Measurements from ENCODE around the gene SMYD3.

Gene SMYD3

DNA sequence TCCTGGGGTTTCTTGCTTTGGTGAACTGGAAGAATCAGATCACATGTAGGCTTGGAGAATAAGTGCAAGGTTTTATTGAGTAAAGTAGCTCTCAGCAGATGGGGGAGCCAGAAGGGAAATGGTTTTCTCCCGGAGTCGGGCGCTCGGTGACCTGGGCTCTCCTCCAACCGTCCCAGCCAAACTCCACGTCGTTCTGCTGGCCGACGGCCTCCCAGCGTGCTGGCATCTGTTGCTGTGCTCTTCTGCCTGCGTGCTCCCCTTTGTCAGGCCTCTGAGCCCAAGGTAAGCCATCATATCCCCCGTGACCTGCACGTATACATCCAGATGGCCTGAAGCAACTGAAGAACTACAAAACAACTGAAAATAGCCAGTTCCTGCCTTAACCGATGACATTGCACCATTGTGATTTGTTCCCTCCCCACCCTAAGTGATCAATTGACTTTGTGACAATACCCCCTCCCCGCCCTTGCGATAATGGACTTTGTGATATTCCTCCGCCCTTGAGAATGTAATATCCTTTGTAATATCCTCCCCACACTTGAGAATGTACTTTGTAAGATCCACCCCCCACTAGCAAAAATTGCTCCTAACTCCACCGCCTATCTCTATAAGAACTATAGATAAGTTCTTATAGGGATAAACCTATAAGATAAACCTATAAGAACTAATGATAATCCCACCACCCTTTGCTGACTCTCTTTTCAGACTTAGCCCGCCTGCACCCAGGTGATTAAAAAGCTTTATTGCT, 88.3 kb downstream of the SMYD3 start:
- in situ Hi-C loops (cut with MboI; ENCODE audit: low sequenced_read_pairs), result no loop called here

DNA sequence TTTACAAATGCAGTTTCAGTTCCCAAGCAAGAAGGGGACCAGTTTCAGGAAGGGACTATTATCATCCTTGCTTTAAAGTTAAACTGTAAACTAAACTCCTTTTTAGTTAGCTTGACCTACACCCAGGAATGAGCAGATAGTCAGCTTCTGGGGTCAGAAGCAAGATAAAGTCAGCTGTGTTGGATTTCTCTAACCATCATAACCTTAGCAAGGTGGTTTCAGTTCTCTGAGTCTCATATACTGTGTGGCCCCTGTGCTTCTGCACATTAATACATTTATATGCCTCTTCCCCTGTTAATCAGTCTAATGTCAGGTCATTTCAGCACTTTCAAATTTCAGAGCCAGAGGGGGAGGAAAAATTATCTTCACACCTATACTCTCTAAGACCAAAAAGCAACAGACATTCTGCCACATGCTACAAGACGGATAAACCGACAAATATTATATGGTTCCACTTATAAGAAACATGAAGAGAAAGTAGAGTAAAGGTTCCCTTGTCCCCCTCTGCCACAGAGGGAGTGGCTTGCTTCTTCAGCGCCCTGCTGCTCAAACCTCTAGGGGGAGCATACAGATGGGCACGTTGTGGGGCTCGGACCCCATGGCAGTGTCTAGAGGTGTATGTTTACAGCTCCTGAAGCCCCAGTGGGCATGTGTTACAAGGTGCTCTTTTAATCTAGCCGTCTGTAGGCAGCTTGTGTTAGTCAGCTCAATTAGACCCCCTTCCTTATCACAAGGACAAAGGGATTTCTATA, 89.1 kb downstream of the SMYD3 start:
- in situ Hi-C loops (cut with MboI; ENCODE audit: low sequenced_read_pairs), result no loop called here

- in situ Hi-C loops (cut with MboI; ENCODE audit: low sequenced_read_pairs), result no loop called here
Observed at GRCh38 chr1:246417152-246417812, 89.8 kb downstream of the SMYD3 start.

DNA sequence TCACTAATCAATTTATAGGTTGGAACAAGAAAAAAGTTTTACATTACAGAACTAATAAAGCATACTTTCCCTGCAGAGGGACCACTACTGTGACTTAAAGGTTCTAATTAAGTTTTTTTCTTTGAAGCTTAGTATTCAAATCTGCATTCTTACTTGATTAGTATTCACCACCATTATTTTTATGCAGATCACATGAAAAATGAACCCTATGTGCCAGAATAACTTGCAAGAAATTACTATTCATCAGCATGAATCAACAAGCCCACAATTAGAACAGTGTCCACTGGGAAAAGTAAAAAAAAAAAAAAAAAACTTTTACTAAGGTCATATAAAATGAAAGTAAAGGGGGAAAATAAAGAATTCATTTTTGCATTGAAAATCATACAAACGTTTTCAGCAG, 90.8 kb downstream of the SMYD3 start:
- in situ Hi-C loops (cut with MboI; ENCODE audit: low sequenced_read_pairs), result no loop called here

- in situ Hi-C loops (cut with MboI; ENCODE audit: low sequenced_read_pairs), result no loop called here
Observed at GRCh38 chr1:246415028-246415427, 92.1 kb downstream of the SMYD3 start.

- in situ Hi-C loops (cut with MboI; ENCODE audit: low sequenced_read_pairs), result no loop called here
Observed at GRCh38 chr1:246413430-246413829, 93.6 kb downstream of the SMYD3 start.

GRCh38 chr1:246404078-246404477, 103.0 kb downstream of the SMYD3 start:
- in situ Hi-C loops (cut with MboI; ENCODE audit: low sequenced_read_pairs), result no loop called here

DNA sequence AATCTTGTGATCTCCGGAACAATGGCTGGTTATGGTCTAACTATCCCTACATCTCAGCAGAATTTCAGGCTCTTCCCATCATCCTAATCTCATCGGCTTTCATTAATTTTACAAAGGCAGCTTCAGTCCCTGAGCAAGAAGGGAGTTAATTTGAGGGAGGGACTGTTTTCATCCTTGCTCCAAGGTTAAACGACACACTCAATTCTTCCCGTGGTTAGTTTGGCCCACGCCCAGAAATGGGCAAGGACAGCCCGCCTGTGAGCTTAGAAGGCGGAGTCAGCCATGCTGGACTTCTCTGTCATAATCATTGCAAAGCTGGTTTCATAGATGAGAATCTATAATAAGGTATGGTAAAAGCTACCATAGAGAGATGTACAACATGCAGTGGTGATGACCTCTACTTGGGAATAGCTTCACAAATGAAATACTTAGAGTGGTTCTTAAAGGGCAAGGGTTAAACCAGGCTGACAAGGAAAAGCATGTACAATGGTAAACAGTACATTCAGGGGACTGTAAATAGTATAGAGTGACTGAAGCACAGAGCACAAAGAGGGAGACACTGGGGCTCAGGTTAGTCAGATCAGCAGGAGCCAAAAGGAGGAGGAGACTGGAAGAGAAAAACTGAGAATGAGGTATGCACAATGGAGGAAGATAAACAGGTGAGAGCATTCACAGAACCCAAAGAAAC, 108.8 kb downstream of the SMYD3 start:
- in situ Hi-C loops (cut with MboI; ENCODE audit: low sequenced_read_pairs), result no loop called here

DNA sequence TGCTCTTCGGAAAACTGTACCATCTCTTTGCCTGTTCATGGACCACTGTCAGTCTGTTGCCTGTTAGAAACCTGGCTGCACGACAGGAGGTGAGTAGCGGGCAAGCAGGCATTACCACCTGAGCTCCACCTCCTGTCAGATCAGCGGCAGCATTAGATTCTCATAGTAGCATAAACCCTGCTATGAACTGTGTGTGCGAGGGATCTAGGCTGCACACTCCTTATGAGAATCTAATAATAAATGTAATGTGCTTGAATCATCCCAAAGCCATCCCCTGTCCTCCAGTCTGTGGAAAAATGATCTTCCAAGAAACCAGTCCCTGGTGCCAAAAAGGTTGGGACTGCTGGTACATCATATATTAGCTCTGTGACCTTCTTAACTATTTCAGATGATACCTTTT, 110.0 kb downstream of the SMYD3 start:
- in situ Hi-C loops (cut with MboI; ENCODE audit: low sequenced_read_pairs), result no loop called here

DNA sequence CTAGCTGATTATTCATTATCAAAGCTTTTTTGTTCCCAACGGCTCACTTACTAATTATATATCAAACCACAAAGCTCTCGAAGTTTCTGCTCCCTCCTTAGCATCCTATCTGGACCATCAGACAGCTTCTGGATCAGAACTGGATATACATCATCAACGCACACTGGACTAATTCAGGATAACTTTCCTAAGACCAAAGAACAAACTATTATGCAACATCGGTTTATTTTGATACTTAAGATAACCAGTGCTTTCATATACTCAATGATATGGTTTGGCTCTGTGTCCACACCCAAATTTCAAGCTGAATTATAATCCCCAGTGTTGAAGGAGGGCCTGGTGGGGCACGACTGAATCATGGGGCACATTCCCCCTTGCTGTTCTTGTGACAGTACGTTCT, 110.8 kb downstream of the SMYD3 start:
- in situ Hi-C loops (cut with MboI; ENCODE audit: low sequenced_read_pairs), result no loop called here

DNA sequence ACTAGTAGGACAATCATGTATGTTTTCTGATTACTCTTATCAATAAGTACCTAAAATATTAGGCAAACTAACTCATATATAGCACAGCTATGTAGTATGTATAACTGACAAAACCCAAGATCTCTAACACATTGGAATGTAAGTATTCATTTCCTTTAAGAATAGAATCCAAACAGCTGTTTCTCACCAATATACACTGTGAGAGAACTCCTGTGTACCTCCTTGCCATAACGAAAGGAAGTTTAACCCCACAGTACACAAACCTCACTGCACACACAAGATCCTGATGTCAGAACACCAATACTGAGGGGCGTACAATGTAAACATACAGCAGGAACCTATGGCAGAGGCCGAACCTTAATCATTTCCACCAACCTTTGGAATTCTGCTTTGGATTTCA, 113.0 kb downstream of the SMYD3 start:
- in situ Hi-C loops (cut with MboI; ENCODE audit: low sequenced_read_pairs), result no loop called here

- in situ Hi-C loops (cut with MboI; ENCODE audit: low sequenced_read_pairs), result no loop called here
Observed at GRCh38 chr1:246390855-246391254, 116.2 kb downstream of the SMYD3 start.

GRCh38 chr1:246384616-246385015, 122.5 kb downstream of the SMYD3 start:
- in situ Hi-C loops (cut with MboI; ENCODE audit: low sequenced_read_pairs), result no loop called here

DNA sequence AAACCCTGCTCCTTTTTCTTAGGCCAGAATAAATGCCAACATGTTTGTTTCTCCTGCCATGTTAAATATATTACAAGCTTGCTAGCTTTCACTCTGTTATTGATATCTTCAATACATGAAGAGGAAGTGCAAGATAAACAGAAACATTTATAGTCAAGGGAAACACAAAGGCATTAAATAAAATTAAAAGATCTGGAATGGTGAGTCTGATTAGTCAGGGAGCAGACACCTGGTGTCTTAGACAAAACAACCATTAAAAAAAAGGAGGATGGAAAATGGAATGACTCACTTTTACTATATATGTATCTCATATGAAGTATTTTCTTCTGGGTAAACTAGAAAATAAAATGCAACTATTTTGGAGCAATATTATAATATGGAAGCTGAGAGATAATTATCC, 123.3 kb downstream of the SMYD3 start:
- in situ Hi-C loops (cut with MboI; ENCODE audit: low sequenced_read_pairs), result no loop called here

DNA sequence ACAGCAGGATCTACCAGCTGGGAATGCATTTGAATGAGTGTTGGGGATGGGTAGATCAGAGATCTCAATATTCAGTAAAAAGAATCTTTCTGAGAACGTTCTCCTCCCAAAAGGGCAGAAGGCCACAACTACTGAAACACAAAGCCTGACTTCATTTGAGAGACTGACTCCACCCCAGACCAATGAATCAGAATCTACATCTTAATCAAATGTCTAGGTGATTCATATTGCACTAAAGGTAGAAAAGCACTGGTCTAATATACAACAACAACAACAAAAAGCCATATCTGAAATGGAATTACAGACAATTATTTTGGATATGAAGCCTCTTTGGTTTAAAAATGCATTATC, 123.9 kb downstream of the SMYD3 start:
- in situ Hi-C loops (cut with MboI; ENCODE audit: low sequenced_read_pairs), result no loop called here

DNA sequence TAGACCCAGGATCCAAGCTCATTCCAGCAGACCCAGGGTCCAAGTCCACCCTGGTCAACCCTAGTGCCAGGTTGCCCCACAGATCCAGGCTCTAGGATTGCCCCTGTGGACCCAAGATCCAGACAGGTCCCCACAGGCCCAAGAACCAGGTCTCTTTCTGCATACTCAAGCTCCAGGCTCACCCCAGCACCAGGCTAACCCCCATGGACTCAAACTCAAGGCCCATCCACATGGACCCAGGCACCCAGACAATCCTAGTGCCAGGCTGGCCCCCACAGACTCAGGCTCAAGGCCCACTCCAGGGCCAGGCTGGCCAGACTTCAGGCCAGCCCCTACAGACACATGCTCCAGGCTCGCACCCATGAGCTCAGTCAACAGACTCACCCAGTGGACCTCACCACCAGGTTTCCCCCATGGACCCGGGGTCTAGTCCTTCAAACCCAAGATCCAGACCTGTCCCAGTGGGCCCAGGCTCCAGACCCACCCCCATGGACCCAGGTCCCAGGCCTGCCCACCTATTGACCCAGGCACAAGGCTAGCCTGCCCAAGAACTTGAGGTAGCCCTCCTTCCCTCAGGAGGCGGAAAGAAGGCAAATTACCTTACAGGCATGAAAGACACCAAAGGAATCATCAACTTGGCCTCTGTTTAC, 124.4 kb downstream of the SMYD3 start:
- in situ Hi-C loops (cut with MboI; ENCODE audit: low sequenced_read_pairs), result no loop called here

- in situ Hi-C loops (cut with MboI; ENCODE audit: low sequenced_read_pairs), result no loop called here
Observed at GRCh38 chr1:246381452-246381851, 125.6 kb downstream of the SMYD3 start.

DNA sequence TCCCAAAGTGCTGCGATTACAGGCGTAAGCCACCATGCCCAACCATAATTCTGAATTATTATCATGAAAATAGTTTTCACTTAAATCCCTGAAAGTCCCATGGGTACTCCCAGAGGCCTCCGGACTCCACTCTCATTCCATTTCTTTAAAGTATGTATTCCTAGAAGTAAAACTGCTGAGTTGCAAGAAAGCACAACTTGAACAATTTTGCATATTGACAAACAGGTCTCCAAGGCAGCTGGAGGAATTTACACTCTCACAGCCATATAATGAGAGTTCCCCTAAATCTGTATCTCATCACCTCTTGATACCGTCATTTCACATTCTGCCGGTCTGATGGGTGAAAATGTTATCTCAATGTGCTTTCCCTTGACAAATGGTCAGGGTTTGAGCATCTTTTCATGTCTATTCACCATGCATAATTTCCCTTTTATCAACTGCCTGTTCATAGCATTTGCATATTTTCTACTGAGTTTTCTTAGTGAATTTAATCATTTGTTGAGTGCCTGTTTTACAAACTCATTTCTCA, 129.4 kb downstream of the SMYD3 start:
- in situ Hi-C loops (cut with MboI; ENCODE audit: low sequenced_read_pairs), result no loop called here

GRCh38 chr1:246373828-246374569, 133.1 kb downstream of the SMYD3 start:
- in situ Hi-C loops (cut with MboI; ENCODE audit: low sequenced_read_pairs), result no loop called here

DNA sequence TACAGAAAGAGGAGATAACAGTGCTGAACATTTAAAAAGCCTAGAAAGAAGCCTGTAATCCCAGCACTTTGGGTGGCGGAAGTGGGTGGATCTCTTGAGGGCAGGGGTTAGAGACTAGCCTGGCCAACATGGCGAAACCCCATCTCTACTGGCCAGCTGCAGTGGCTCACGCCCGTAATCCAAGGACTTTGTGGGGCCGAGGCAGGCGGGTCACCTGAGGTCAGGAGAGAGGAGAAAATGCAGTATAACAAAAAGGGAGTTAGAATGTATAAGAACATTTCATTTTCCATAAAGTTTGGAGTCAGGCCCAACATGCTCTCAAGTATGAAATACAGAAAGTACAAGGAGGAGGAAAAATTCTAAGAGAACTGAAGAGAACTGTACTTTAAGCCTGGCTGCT, 134.5 kb downstream of the SMYD3 start:
- in situ Hi-C loops (cut with MboI; ENCODE audit: low sequenced_read_pairs), result no loop called here
